Measurements from ENCODE around the gene VENTX.

DNA sequence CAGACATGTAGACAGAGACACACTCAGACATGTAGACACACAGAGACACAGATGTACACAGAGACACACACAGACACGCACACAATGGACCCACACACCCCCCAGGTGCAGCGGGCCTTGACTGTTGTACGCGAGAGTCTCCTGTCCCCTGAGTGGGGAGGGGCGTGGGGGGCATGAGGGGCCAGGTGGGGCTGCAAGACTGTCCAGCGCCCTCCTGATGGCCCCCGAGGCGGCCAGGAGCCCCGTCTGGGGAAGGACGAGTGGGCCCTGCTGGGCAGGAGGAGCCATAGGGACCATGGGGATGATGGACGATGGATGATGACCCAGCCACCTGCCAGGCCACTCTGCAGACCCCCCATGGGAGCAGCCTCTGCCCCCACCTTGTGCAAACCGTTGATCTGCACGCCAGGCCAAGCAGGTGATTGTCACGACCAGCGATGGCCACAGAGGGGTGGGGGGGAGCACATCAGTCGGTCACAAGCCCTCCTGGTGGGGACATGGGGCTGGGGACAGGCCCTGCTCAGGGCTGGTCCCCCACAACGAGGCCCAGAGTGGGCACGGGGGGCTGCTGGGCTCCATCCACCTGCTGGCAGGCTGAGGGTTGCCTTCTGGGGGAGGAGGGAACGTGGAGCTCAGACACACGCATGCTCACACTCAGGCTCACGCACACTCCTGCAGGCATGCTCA lies 11.6 kb downstream of the VENTX start:
- TF ChIP-seq EZH2 (IDR thresholded peaks at IDR 0.05; ENCODE audit: insufficient read depth, poor library complexity, severe bottlenecking) (no peak), EZH2phosphoT487 (IDR thresholded peaks at IDR 0.05; ENCODE audit: insufficient read depth, low read depth) (no peak)

Data from GM23248 (cell line).